ENCODE measurements around the gene FLVCR2.

FLVCR2 gene

GRCh38 chr14:75558440-75558839, 20.0 kb upstream of the FLVCR2 start:
- DNase-seq = no peak

- DNase-seq = no peak
Measured at GRCh38 chr14:75559045-75559444, 19.4 kb upstream of the FLVCR2 start.

GRCh38 chr14:75559451-75560222, 18.8 kb upstream of the FLVCR2 start:
- DNase-seq = peak; percentile 26

GRCh38 chr14:75561013-75561432, 17.4 kb upstream of the FLVCR2 start:
- peak; percentile 67 for DNase-seq

GRCh38 chr14:75562089-75562488, 16.3 kb upstream of the FLVCR2 start:
- no peak for DNase-seq

- DNase-seq = no peak
Measured at GRCh38 chr14:75562489-75562888, 15.9 kb upstream of the FLVCR2 start.

- no peak for DNase-seq
Measured at GRCh38 chr14:75563931-75564330, 14.5 kb upstream of the FLVCR2 start.

GRCh38 chr14:75565056-75565455, 13.4 kb upstream of the FLVCR2 start:
- DNase-seq = no peak

GRCh38 chr14:75566321-75566720, 12.1 kb upstream of the FLVCR2 start:
- no peak for DNase-seq

GRCh38 chr14:75566752-75567151, 11.7 kb upstream of the FLVCR2 start:
- DNase-seq = no peak

GRCh38 chr14:75568140-75568539, 10.3 kb upstream of the FLVCR2 start:
- no peak for DNase-seq

- DNase-seq = no peak
Measured at GRCh38 chr14:75568791-75569190, 9.6 kb upstream of the FLVCR2 start.

GRCh38 chr14:75570797-75571196, 7.6 kb upstream of the FLVCR2 start:
- no peak for DNase-seq

- no peak for DNase-seq
Measured at GRCh38 chr14:75572104-75572503, 6.3 kb upstream of the FLVCR2 start.

- no peak for DNase-seq
Measured at GRCh38 chr14:75577090-75577489, 1.3 kb upstream of the FLVCR2 start.

GRCh38 chr14:75577729-75578101, 705 bp upstream of the FLVCR2 start:
- DNase-seq = peak; percentile 62

- DNase-seq = no peak
Measured at GRCh38 chr14:75578786-75579337, 442 bp downstream of the FLVCR2 start.

- no peak for DNase-seq
Measured at GRCh38 chr14:75579338-75579864, 981 bp downstream of the FLVCR2 start.

- no peak for DNase-seq
Measured at GRCh38 chr14:75579882-75580281, 1.5 kb downstream of the FLVCR2 start.

- DNase-seq = no peak
Measured at GRCh38 chr14:75587388-75587787, 9.0 kb downstream of the FLVCR2 start.

GRCh38 chr14:75589931-75590330, 11.5 kb downstream of the FLVCR2 start:
- DNase-seq = no peak

GRCh38 chr14:75591331-75591946, 13.0 kb downstream of the FLVCR2 start:
- no peak for DNase-seq

GRCh38 chr14:75591987-75592575, 13.7 kb downstream of the FLVCR2 start:
- DNase-seq = no peak

GRCh38 chr14:75595226-75595625, 16.8 kb downstream of the FLVCR2 start:
- no peak for DNase-seq
